ENCODE data around the gene CAMTA1.

DNA sequence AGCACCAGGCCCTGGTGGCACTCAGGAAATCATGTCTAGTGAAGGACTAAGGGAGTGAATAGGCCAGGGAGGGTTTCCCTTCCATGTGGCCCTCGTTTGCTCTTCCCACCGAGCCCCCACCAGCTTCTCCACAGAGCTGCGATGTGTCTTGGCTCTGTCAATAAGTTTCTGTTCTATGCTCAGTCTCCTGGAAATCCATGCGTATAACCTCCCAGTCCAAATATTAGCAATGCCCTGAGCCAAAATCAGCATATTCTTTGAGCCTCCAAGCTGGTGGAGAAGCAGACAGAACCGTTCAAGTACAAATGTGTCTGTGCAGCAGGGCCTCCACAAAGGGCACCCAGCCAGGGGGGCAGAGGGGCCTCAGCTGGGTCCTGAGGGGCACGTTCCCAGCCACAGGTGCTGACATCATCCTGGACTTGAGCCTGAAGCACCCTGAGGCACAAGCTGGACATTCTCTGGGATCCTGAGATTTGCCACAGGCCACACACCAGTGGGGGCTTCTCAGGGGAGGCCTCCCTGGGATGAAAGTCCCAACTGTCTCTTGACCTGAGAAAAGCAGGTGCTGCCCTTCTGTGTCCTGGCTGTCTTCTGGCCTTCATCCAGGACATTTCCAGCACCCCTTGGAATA lies 635.3 kb downstream of the CAMTA1 start:
- TF ChIP-seq EZH2phosphoT487 (IDR thresholded peaks at IDR 0.05; ENCODE audit: borderline replicate concordance, low read depth, low read length) = no peak
- TF ChIP-seq, protein P1, sequence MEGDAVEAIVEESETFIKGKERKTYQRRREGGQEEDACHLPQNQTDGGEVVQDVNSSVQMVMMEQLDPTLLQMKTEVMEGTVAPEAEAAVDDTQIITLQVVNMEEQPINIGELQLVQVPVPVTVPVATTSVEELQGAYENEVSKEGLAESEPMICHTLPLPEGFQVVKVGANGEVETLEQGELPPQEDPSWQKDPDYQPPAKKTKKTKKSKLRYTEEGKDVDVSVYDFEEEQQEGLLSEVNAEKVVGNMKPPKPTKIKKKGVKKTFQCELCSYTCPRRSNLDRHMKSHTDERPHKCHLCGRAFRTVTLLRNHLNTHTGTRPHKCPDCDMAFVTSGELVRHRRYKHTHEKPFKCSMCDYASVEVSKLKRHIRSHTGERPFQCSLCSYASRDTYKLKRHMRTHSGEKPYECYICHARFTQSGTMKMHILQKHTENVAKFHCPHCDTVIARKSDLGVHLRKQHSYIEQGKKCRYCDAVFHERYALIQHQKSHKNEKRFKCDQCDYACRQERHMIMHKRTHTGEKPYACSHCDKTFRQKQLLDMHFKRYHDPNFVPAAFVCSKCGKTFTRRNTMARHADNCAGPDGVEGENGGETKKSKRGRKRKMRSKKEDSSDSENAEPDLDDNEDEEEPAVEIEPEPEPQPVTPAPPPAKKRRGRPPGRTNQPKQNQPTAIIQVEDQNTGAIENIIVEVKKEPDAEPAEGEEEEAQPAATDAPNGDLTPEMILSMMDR (conservative IDR thresholded peaks at IDR 0.05; ENCODE audit: low read length) = no peak
